Measurements from ENCODE around the gene GRIA1.

The GRIA1 gene

DNA sequence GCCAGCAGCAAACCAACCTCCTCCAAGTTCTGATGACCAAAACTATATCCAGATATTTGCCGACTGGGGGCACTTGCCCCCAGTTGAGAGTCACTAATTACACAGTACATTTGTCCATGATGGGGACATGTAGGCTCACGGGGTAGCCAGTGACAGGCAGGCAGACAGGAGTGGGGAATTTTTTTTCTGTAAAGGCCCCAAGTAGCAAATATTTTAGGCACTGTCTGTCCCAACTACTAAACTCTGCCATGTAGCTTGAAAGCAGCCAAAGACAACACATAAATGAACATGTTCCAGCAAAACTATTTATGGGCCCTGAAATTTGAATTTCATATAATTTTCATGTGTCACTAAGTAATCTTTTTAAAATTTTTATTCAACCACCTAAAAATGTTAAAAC is 80.7 kb downstream of the GRIA1 start:
- Histone ChIP-seq H3K4me3 (ENCODE audit: low read depth, low read length) (no peak overlapping the region), H3K9ac (ENCODE audit: low read depth, low read length) (no peak overlapping the region), H3K27ac (ENCODE audit: low read depth, low read length) (no peak overlapping the region), H3K9me3 (ENCODE audit: control insufficient read depth, insufficient read depth, low read length) (no peaks in the 10 kb centered on the region), H3K4me1 (ENCODE audit: control insufficient read depth, insufficient read depth, low read length) (no peaks in the 10 kb centered on the region), H3K36me3 (ENCODE audit: control insufficient read depth, insufficient read depth, low read length) (no peaks in the 10 kb centered on the region), H3K27me3 (ENCODE audit: control insufficient read depth, insufficient read depth, low read length) (no peaks in the 10 kb centered on the region)

DNA sequence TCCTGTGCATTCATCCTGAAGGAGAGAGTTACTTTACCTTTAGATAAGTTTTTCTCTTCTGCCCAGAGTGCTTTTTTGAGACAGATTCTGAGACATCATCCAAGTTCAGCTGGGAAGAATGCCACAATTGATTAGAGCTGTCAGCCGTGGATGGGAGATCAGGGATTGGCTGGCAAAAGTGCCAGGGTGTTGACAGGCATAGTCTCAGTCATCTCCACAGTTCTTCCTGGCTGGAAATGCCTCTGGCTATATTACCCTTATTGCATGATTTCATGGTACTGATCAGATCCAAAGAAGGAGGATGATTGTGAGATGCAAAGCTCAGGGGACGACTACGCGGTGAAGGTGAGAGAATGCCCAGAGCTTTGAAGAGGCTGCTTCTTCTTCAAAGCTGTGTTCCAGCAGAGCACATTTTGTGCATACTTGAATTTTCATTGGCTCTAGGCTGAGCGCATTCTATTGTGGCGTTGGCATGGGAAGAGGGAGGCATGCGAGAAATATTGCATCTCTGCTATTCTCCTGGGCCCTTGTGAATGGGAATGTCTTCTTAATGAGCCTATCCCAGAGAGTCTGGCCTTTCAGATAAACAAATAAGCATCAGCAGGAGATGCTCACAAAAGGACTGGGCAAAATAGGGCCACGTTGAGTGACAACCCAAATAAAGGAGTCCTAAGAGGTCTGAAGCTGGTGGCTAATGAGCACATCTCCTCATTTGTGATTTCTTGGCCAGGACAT is 82.1 kb downstream of the GRIA1 start:
- H3K27me3 ChIP-seq (ENCODE audit: control insufficient read depth, insufficient read depth, low read length), result no peaks in the 10 kb centered on the region
- H3K4me3 ChIP-seq (ENCODE audit: low read depth, low read length), result no peak overlapping the region
- peak overlapping the region; percentile 15 for H3K27ac ChIP-seq (ENCODE audit: low read depth, low read length)
- no peaks in the 10 kb centered on the region for H3K36me3 ChIP-seq (ENCODE audit: control insufficient read depth, insufficient read depth, low read length)
- no peak overlapping the region for H3K9ac ChIP-seq (ENCODE audit: low read depth, low read length)
- H3K4me1 ChIP-seq (ENCODE audit: control insufficient read depth, insufficient read depth, low read length), result no peaks in the 10 kb centered on the region
- H3K9me3 ChIP-seq (ENCODE audit: control insufficient read depth, insufficient read depth, low read length), result no peaks in the 10 kb centered on the region

GRCh38 chr5:153573326-153574033 is 83.0 kb downstream of the GRIA1 start:
- Histone ChIP-seq H3K4me3 (ENCODE audit: low read depth, low read length) (no peak overlapping the region), H3K27me3 (ENCODE audit: control insufficient read depth, insufficient read depth, low read length) (no peaks in the 10 kb centered on the region), H3K9ac (ENCODE audit: low read depth, low read length) (no peak overlapping the region), H3K27ac (ENCODE audit: low read depth, low read length) (no peak overlapping the region), H3K9me3 (ENCODE audit: control insufficient read depth, insufficient read depth, low read length) (no peaks in the 10 kb centered on the region), H3K36me3 (ENCODE audit: control insufficient read depth, insufficient read depth, low read length) (no peaks in the 10 kb centered on the region), H3K4me1 (ENCODE audit: control insufficient read depth, insufficient read depth, low read length) (no peaks in the 10 kb centered on the region)

- no peaks in the 10 kb centered on the region for H3K27me3 ChIP-seq (ENCODE audit: control insufficient read depth, insufficient read depth, low read length)
- no peaks in the 10 kb centered on the region for H3K4me1 ChIP-seq (ENCODE audit: control insufficient read depth, insufficient read depth, low read length)
- no peak overlapping the region for H3K9ac ChIP-seq (ENCODE audit: low read depth, low read length)
- H3K36me3 ChIP-seq (ENCODE audit: control insufficient read depth, insufficient read depth, low read length), result no peaks in the 10 kb centered on the region
- no peak overlapping the region for H3K4me3 ChIP-seq (ENCODE audit: low read depth, low read length)
- no peak overlapping the region for H3K27ac ChIP-seq (ENCODE audit: low read depth, low read length)
- H3K9me3 ChIP-seq (ENCODE audit: control insufficient read depth, insufficient read depth, low read length), result no peaks in the 10 kb centered on the region
Observed at GRCh38 chr5:153584126-153584959, 93.9 kb downstream of the GRIA1 start.

DNA sequence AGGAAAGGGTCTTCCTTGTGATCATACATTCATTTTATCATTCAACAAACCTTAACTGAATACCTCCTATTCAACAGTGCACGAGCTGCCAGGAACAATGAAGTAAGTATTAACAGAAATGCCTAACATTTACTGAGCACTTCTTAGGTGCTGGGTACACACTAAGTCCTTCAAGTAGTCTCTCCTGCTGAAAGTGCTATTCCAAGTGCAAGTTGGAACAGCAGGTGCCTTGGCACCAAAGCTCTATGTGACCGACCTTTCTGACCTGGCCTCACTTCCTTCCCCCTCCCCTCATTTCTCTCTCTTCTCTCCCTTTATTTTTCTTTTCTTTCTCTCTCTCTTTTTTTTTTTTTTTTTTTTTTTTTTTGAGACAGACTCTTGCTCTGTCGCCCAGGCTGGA is 94.5 kb downstream of the GRIA1 start:
- no peaks in the 10 kb centered on the region for H3K27me3 ChIP-seq (ENCODE audit: control insufficient read depth, insufficient read depth, low read length)

DNA sequence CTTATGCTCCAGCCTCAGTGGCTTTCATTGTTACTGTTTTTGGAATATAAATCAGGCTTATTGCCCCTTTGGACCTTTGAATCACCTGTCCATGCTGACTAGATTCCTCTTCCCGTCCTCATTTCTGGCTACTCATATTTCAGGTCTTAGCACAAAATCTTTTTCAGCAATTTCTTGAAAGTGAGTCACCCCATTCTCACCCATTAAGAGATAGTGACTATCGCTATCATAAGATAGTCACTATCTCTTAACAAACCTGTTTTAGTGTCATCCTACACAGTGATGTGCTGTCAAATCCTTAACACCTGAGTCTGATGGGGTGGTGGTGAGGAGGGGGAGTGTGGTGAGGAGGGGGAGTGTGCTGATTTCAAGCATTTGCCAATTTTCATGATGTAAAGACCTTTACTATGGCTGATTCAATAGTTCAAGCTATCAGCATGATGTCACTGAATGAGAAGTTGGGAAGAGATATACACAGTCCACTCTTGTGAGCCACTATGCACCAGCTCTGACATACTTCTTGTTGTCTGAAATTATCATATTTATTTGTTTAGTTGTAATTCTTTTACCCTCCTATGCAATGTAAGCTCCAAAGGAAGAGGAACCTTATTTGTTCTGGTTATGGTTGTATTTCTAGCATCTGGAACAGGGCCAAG is 95.3 kb downstream of the GRIA1 start:
- no peaks in the 10 kb centered on the region for H3K36me3 ChIP-seq (ENCODE audit: control insufficient read depth, insufficient read depth, low read length)
- H3K4me1 ChIP-seq (ENCODE audit: control insufficient read depth, insufficient read depth, low read length), result no peaks in the 10 kb centered on the region
- no peak overlapping the region for H3K27ac ChIP-seq (ENCODE audit: low read depth, low read length)
- H3K27me3 ChIP-seq (ENCODE audit: control insufficient read depth, insufficient read depth, low read length), result no peaks in the 10 kb centered on the region
- no peaks in the 10 kb centered on the region for H3K9me3 ChIP-seq (ENCODE audit: control insufficient read depth, insufficient read depth, low read length)
- no peak overlapping the region for H3K9ac ChIP-seq (ENCODE audit: low read depth, low read length)
- H3K4me3 ChIP-seq (ENCODE audit: low read depth, low read length), result no peak overlapping the region

More for the DNA sequence above, 94.5 kb downstream of the GRIA1 start:
- no peaks in the 10 kb centered on the region for H3K4me1 ChIP-seq (ENCODE audit: control insufficient read depth, insufficient read depth, low read length)
- H3K9ac ChIP-seq (ENCODE audit: low read depth, low read length), result no peak overlapping the region
- no peaks in the 10 kb centered on the region for H3K36me3 ChIP-seq (ENCODE audit: control insufficient read depth, insufficient read depth, low read length)
- H3K9me3 ChIP-seq (ENCODE audit: control insufficient read depth, insufficient read depth, low read length), result no peaks in the 10 kb centered on the region
- no peak overlapping the region for H3K27ac ChIP-seq (ENCODE audit: low read depth, low read length)
- no peak overlapping the region for H3K4me3 ChIP-seq (ENCODE audit: low read depth, low read length)

- Histone ChIP-seq H3K27me3 (ENCODE audit: control insufficient read depth, insufficient read depth, low read length) (no peaks in the 10 kb centered on the region), H3K9ac (ENCODE audit: low read depth, low read length) (no peak overlapping the region), H3K4me1 (ENCODE audit: control insufficient read depth, insufficient read depth, low read length) (no peaks in the 10 kb centered on the region), H3K27ac (ENCODE audit: low read depth, low read length) (no peak overlapping the region), H3K4me3 (ENCODE audit: low read depth, low read length) (no peak overlapping the region), H3K36me3 (ENCODE audit: control insufficient read depth, insufficient read depth, low read length) (no peaks in the 10 kb centered on the region), H3K9me3 (ENCODE audit: control insufficient read depth, insufficient read depth, low read length) (no peaks in the 10 kb centered on the region)
Observed at GRCh38 chr5:153592081-153592480, 101.6 kb downstream of the GRIA1 start.

- no peak overlapping the region for H3K4me3 ChIP-seq (ENCODE audit: low read depth, low read length)
- H3K9me3 ChIP-seq (ENCODE audit: control insufficient read depth, insufficient read depth, low read length), result no peaks in the 10 kb centered on the region
- no peak overlapping the region for H3K27ac ChIP-seq (ENCODE audit: low read depth, low read length)
- H3K9ac ChIP-seq (ENCODE audit: low read depth, low read length), result no peak overlapping the region
- H3K27me3 ChIP-seq (ENCODE audit: control insufficient read depth, insufficient read depth, low read length), result no peaks in the 10 kb centered on the region
- H3K4me1 ChIP-seq (ENCODE audit: control insufficient read depth, insufficient read depth, low read length), result no peaks in the 10 kb centered on the region
- H3K36me3 ChIP-seq (ENCODE audit: control insufficient read depth, insufficient read depth, low read length), result no peaks in the 10 kb centered on the region
Observed at GRCh38 chr5:153594785-153595184, 104.3 kb downstream of the GRIA1 start.

GRCh38 chr5:153598099-153598498 is 107.6 kb downstream of the GRIA1 start:
- Histone ChIP-seq H3K9me3 (ENCODE audit: control insufficient read depth, insufficient read depth, low read length) (no peaks in the 10 kb centered on the region), H3K4me1 (ENCODE audit: control insufficient read depth, insufficient read depth, low read length) (no peaks in the 10 kb centered on the region), H3K27ac (ENCODE audit: low read depth, low read length) (no peak overlapping the region), H3K4me3 (ENCODE audit: low read depth, low read length) (no peak overlapping the region), H3K9ac (ENCODE audit: low read depth, low read length) (no peak overlapping the region), H3K36me3 (ENCODE audit: control insufficient read depth, insufficient read depth, low read length) (no peaks in the 10 kb centered on the region), H3K27me3 (ENCODE audit: control insufficient read depth, insufficient read depth, low read length) (no peaks in the 10 kb centered on the region)

DNA sequence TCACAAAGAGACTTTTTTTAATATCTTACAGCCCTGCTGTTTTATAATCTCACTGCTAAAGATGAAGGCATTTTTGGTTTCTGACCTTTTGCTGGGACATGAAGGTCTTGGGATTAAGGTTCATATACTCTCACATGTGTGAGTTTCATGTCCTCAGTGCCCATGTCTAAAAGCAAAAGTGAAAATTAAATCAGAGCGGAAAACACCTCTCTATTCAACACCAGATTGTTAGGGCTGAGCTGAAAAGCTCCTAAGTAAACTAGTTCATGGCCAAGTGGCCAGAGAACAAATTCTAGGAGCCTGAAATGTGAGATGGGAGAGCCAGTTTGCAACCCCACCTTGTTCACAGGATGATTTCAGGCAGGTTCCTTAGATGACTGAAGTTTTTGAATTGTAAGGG is 110.9 kb downstream of the GRIA1 start:
- no peaks in the 10 kb centered on the region for H3K4me1 ChIP-seq (ENCODE audit: control insufficient read depth, insufficient read depth, low read length)
- H3K27ac ChIP-seq (ENCODE audit: low read depth, low read length), result no peak overlapping the region

More for the DNA sequence above, 110.9 kb downstream of the GRIA1 start:
- no peaks in the 10 kb centered on the region for H3K9me3 ChIP-seq (ENCODE audit: control insufficient read depth, insufficient read depth, low read length)
- H3K4me3 ChIP-seq (ENCODE audit: low read depth, low read length), result no peak overlapping the region
- no peaks in the 10 kb centered on the region for H3K27me3 ChIP-seq (ENCODE audit: control insufficient read depth, insufficient read depth, low read length)
- no peak overlapping the region for H3K9ac ChIP-seq (ENCODE audit: low read depth, low read length)
- no peaks in the 10 kb centered on the region for H3K36me3 ChIP-seq (ENCODE audit: control insufficient read depth, insufficient read depth, low read length)

Measured in HUES48 (cell line).